Right kidney (tissue), 1 donor: ENCODE measurements around the gene SLC13A1.

Experiments
- DNase-seq: peaks from one replicate; pipeline ENCODE4 v3.0.0-alpha.2; 2016

SLC13A1 gene

GRCh38 chr7:123193235-123193634, 6.5 kb downstream of the SLC13A1 start:
- no peak for DNase-seq

- DNase-seq: no peak
Observed at GRCh38 chr7:123191132-123191531, 8.6 kb downstream of the SLC13A1 start.

GRCh38 chr7:123190109-123190831, 9.5 kb downstream of the SLC13A1 start:
- DNase-seq: no peak

- DNase-seq: no peak
Observed at GRCh38 chr7:123185756-123186155, 14.0 kb downstream of the SLC13A1 start.

- no peak for DNase-seq
Observed at GRCh38 chr7:123184271-123184670, 15.5 kb downstream of the SLC13A1 start.

GRCh38 chr7:123183431-123183830, 16.3 kb downstream of the SLC13A1 start:
- DNase-seq: no peak

- DNase-seq: no peak
Observed at GRCh38 chr7:123177442-123177841, 22.3 kb downstream of the SLC13A1 start.

GRCh38 chr7:123170333-123171246, 29.2 kb downstream of the SLC13A1 start:
- DNase-seq: no peak

GRCh38 chr7:123169065-123169464, 30.7 kb downstream of the SLC13A1 start:
- no peak for DNase-seq

GRCh38 chr7:123157606-123158005, 42.2 kb downstream of the SLC13A1 start:
- no peak for DNase-seq

- no peak for DNase-seq
Observed at GRCh38 chr7:123155571-123155970, 44.2 kb downstream of the SLC13A1 start.

- peak; percentile 41 for DNase-seq
Observed at GRCh38 chr7:123154231-123154860, 45.4 kb downstream of the SLC13A1 start.

GRCh38 chr7:123151443-123151842, 48.3 kb downstream of the SLC13A1 start:
- DNase-seq: no peak

- DNase-seq: no peak
Observed at GRCh38 chr7:123148813-123149212, 51.0 kb downstream of the SLC13A1 start.

GRCh38 chr7:123143252-123144006, 56.3 kb downstream of the SLC13A1 start:
- no peak for DNase-seq

GRCh38 chr7:123140561-123140960, 59.2 kb downstream of the SLC13A1 start:
- no peak for DNase-seq

GRCh38 chr7:123135960-123136359, 63.8 kb downstream of the SLC13A1 start:
- DNase-seq: no peak

GRCh38 chr7:123133924-123134323, 65.8 kb downstream of the SLC13A1 start:
- no peak for DNase-seq

GRCh38 chr7:123131961-123132360, 67.8 kb downstream of the SLC13A1 start:
- no peak for DNase-seq

GRCh38 chr7:123131556-123131955, 68.2 kb downstream of the SLC13A1 start:
- DNase-seq: no peak

- DNase-seq: no peak
Observed at GRCh38 chr7:123131140-123131539, 68.6 kb downstream of the SLC13A1 start.

- DNase-seq: no peak
Observed at GRCh38 chr7:123126691-123127090, 73.1 kb downstream of the SLC13A1 start.
